ENCODE data around the gene CSTB.
"Not testable (repeated sequence)": the region's sequence is repeated elsewhere in the genome, so short reads cannot be mapped to it uniquely, and the experiment has no call there.

CSTB gene, protein sequence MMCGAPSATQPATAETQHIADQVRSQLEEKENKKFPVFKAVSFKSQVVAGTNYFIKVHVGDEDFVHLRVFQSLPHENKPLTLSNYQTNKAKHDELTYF

DNA sequence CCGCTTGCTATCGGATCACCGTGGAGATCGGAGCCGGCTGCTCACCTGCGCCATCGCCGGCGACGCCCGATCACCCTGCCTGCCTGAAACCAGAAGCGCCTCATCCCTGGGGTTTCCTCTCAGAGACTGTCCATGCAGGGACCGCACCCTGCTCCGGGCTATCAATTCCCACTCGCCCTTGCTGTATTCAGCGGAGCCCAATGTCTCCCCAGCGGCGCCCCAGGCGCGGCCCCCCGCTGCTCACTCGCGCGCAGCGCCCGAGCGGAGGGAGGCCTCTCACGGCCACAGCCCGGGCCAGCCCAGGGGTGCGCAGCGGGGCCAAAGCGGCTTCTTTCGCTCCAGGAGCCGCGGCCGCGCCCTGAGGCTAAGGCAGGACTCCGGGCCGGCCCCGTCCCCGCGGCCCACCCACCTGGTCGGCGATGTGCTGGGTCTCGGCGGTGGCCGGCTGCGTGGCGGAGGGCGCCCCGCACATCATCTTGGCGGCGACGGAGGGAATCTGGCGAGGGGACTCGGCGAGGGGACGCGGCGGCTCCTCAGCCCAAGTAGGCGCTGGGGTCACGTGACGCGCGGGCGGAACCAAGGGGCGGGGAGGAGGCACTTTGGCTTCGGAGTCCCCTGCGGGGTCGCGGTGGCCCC, at the start of gene CSTB:
Gene CSTB, minus strand, starts transcription at position 514 of the 636 bp plus-strand sequence. Its CDS starts 39 bp downstream, at position 475.
- peak in 3 of 4 experiments; percentile 68 to 86 (median 73) for DNase-seq

DNA sequence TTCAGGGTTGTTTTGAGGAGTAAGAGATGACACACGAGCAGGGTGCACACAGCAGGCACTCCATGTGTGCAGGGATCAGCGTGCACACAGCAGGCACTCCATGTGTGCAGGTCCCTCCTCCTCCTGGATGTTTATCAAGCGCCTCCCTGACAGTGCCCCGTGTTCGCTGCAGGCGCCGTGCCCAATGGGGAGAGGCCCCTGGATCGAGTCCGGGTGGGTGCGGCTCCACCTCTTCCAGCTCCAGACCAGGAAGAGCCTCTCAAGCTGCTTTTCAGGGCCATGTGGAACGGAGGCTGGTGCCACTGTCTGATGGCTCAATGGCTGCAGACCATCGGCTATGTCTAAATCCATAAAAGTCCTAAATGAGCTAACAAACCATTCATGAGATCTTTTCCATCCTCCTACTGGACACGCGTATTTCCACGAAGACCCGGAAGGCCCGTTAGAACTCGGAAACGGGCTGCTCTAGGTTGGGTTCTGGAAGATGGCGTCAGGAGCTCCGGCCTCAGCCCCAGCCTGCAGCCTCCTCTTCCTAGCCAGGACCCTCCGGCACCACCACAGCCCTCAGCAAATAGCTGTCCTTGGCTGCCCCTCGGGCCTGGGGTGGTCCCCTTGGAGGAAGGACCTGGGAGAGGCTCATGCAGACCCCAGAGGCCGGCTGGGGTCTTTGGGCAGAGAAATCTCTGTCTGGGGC, 49.3 kb upstream of the CSTB start:
- DNase-seq, result no peak

DNA sequence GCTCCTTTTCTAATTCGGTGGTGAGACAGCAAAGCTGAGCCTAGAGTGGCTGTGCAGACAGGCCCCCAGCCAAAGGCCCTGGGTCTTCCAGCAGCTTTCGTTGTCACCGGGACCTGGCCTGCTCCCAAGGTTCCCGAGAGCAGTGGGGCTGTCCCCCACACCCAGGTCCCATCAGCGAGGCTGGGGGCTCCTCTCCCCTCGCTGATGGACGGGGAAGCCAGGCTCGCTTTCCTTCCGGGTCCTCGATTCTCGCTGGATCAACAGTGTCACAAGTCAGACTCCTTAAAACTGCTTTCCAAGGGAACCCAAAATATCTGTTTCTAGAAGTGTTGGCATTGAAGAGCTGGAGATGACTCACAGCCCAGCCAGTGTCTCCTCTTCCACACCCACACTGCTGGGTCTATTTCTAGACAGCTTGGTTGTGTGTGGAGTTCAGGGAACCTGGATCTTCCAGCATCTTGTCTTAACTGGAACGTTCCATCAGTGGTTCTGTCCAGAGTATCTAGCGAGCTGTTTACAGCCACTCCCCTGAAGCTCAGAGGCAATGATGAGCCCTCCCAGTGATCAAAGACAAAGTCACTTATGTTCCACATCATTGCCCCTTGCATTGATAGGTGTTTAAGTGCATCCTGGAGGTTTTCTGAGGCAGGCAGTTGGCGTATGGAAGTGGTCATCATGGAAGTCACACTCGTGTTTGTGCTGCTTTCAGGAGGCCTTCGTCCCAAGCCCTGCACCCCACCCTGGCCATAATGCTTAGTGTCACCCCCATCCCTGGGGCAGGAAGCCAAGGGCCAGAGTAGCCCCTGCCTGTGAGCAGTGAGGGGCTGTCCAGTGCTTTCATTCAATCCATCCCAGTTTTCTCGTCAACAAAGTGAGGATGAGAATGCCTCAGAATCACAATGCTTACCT, 48.5 kb upstream of the CSTB start:
- DNase-seq, result no peak

DNA sequence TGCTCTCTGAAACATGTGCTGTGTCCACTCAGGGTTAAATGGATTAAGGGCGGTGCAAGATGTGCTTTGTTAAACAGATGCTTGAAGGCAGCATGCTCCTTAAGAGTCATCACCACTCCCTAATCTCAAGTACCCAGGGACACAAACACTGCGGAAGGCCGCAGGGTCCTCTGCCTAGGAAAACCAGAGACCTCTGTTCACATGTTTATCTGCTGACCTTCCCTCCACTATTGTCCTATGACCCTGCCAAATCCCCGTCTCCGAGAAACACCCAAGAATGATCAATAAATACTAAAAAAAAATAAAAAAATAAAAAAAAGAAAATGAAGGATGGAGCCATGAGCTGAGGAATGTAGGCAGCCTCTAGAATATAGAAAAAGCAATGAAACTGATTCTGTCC, 46.6 kb upstream of the CSTB start:
- DNase-seq, result not testable (repeated sequence)

DNA sequence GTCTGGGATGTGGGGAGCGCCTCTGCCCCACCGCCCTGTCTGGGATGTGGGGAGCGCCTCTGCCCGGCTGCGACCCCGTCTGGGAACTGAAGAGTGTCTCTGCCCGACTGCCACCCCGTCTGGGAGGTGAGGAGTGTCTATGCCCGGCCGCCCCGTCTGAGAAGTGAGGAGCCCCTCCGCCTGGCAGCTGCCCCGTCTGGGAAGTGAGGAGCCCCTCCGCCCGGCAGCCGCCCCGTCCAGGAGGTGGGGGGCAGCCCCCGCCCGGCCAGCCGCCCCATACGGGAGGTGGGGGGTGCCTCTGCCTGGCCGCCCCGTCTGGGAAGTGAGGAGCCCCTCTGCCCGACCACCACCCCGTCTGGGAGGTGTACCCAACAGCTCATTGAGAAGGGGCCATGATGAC, 46.1 kb upstream of the CSTB start:
- DNase-seq, result not testable (repeated sequence)

DNA sequence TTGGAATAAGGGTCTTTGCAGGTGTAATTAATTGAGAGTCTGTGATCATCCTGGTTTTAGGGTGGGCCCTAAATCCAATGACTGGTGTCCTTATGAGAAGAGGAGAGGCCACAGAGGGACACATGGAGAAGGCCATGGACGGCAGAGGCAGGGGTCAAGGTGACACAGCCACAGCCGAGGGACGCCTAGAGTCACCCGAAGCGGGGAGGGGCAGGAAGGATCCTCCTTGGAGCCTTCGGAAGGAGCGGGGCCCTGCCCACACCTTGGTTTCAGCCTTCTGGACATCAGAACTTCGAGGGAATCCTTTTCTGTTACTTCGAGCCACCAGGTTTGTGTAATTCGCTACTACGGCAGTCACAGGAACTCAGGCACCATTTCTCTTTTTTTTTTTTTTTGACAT, 44.4 kb upstream of the CSTB start:
- no peak for DNase-seq

DNA sequence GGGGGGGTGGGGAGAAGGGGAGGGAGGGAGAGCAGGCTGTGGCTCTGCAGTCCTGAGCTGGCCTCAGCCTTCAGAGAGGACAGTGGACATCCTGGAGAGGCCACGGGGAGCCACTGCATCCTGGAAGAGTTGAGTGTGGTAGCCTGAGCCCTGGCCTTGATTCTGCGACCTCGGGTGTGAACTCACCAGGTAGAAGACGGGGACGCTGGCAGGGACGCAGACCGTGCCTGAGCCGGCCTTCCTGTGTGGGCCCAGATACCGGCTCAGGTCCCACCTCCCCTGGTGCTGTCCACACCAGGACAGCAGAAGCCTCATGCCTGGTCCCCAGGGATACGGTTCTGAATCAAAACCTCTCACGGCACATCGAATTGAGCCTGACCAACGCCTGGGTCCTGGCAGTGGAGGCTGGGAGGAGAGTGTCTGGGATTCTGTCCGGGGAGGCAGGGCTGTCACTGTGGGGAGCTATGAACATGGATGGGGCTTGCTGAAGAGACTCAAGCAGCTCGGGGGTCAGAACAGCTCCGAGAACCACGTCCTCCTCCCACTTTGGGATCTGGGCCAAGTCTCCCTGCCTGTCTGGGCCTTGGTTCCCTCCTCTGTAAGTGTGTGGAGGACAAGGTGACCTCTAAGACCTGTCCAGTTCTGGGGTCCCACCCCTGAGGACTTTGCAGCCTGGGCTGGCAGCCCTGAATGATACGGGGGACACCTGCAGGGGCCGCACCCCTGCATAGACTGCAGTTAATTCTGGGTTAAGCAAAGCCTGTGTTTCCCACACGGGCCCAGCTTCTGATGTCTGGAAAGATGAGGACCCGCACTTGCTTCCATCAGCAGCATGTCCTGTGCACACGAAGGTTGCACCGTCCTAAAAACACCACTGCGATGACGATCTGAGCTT, 43.6 kb upstream of the CSTB start:
- DNase-seq, result no peak

DNA sequence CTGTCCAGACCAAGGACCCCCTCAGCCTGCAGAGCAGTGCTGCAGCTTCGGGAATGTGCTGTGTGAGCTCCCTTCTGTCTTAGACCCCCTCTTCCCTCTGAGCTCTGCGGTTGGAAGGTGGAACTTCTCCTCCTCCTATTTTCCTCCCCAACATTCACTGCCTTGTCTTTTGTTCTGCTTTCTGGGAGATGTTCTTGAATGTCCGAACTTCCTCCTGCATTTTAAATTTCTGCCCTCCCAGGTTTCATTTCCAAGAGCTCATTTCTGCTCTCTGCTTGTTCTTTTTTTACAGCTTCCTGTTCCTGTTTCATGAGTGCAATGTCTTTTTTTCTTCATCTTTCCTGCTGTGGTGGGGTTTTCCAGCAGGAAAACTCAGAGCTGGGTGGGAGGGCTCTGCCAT, 42.6 kb upstream of the CSTB start:
- DNase-seq, result no peak

DNA sequence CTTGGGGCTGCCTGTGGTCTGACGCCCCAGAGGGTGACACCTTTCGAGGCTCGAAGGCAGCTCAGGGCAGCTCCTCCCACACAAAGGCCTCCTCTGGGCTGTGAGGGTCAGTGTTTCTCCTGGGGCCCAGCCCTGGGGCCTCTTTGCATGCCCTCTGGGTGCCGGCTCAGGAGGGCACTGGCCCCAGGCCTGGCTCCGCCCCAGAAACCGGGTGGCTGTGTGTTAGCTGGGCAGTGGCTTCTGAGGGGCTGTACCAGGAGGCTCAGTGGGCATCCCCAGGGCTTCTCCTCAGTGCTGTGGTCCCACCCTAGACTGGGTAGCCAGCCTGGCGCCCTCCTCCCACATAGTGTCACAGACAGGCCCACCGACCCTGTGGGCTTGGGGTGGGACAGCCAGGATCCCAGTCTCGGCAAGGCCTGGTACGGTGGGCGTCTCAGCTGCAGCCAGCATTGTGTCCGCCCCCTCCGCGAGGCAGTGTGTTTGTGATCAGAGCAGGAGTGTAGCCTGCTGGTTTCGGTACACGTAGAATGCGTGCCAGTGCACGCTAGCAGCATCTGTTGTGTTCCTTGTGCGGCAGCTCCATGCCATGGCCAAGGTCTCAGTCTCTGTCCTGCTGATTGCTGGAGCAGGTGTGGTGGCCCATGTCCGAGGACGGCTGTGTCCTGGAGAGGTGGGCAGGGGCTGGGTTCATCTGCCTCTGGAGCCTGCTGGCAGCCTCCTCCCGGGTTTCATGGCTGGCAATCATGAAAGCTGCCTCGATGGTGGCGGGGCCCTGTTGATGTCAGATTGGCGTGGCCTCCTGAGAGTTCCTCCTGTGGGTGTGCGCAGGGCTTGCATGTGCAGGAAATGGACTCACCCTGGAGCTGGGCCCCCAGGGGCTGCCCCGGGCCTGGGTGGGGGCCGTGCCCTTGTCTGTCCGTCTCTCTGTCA, 41.3 kb upstream of the CSTB start:
- DNase-seq, result no peak

DNA sequence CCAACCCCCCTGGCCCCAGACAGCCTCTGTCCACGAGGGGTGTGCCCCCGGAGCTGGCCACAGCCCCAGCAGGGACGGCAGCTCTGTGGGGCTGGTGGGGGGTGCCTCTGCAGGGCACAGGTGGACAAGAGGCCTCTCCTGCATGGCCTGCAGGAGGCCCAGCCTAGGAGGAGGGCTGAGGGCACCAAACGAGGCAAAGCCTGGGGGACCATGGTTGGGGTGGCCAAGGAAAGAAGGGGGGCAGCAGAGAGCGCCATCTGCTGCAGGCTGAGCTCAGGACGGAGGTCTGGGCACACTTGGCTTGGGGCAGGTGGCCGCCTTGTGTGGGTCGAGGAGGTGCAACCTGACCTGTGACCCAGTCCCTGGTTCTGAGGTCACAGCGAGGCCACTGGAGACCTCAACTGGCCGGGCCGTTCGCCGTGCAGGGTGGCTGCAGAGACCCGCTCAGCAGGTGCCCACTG, 40.5 kb upstream of the CSTB start:
- DNase-seq, result no peak

DNA sequence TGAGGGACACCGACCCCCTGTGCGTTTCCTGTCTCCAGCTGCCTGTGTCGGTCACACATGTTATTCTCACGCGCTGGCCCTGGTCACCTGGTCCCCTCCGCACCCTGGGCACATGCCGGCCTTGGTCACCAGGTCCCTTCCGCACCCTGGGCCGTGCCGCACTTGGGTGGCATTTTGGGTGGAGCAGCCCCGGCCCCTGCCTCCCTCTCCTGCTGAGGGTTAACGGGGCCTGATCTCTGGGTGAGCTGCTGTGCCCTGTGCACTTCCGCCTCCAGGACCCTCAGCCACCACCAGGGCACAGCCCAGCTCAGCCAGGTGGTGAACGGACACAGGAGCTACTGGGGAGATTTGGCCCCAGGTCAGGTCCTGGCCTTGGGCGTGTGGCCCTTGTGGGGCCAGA, 39.9 kb upstream of the CSTB start:
- DNase-seq, result no peak

DNA sequence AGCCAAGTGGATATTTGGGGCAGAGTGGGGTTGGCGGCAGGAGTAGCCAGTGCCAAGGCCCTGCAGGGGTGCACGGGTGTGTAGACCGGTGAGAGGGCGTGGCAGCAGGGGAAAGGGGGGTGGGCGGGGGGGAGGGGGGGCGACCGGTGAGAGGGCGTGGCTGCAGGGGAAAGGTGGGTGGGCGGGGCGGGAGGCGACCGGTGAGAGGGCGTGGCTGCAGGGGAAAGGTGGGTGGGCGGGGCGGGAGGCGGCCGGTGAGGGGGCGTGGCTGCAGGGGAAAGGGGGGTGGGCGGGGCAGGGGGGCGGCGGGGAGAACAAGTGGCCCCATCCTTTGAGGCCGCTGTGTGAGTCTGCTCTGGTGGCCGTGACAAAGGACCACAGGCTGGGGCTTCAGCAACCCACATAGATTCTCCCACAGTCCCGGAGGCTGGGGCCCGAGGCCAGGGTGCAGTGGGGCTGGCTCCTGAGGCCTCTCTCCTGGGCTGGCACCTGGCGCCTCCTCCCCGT, 39.1 kb upstream of the CSTB start:
- no peak for DNase-seq

DNA sequence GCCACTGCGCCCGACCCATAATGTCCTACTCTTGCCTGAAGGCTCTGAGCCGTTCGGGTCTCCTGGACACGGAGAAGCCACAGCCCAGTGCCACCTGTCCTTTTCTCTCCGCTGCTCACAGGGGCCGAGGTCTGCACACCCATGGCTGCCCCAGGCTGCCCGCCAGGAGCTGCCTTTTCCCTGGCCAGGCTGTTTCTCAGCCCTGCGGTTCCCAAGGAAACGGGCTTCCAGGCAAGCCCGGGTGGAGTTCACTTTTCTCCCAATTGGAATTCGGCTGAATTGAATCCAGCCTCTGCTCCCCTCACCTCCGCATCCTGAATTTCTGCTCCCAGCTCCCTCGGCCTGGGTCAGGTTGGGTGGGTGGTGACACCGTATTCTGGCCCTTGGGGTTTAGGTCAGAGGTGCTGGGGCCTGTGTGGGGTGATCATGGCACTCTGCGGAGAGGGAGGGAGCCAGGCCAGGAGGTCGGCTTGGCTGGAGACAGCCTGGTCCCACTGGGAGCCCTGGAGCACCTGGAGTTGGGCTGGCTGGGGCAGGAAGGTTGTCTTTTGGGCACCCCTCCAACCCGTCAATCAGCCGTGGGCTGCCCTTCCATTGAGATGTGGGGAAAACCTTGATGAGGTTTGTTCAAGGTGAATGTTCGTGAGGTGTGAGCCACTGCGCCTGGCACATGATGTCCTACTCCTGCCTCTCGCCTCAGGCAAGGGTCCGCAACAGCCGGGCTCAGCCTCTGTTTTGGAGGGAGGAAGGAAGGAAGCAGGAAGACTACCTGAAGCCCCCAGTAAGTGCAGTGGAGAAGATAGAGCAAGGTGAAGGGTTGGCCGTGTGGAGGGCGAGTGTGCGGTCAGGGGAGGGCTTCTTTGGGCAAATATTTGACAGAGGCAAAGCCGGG, 38.4 kb upstream of the CSTB start:
- no peak for DNase-seq

DNA sequence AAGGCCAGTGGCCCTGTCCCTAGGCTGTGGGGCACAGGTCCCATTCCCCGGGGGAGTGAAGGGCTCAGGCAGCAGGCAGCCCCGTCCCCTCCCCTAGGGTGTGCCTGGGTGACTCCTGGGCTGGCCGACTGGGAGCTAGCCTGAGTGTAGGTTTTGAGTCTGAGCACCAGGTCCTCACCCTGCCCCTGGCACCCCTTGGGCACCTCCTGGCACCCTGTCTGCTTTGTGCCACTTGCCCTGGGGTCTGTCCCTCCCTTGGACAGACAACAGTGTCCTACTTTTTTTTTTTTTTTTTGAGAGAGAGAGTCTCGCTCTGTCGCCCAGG, 37.5 kb upstream of the CSTB start:
- no peak for DNase-seq

DNA sequence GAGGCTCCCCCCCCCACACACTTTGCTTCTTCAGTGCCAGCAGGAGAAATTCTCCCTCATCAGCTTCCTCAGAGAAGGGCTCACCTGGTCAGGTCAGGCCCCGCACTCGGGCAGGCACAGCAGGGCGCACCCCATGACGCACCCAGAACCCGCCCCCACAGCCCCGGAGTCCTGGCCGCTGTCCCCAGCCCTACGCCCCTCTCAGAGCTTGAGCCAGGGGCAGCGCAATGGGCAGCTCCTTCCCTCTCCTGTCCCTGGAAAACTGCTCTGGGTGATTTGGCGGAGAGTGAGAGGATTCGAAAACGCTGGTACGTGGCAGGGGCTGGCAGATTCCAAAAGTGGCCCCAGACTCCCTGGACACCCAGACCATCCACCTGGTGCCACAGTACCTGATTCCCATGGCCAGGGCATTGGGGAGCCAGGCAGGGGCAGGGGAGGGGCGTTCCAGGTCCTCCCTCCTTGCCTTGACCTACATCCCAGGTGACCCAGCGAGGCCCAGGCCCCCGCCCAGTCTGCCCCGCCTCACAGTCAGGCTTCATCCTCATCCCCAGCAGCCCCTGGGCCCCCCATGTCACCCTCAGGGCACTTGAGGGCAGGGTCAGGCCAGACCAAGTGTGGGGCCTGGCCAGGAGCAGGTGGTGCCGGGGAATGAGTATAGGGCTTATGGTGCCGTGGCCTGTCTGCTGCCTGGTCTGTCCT, 37.0 kb upstream of the CSTB start:
- DNase-seq, result no peak

DNA sequence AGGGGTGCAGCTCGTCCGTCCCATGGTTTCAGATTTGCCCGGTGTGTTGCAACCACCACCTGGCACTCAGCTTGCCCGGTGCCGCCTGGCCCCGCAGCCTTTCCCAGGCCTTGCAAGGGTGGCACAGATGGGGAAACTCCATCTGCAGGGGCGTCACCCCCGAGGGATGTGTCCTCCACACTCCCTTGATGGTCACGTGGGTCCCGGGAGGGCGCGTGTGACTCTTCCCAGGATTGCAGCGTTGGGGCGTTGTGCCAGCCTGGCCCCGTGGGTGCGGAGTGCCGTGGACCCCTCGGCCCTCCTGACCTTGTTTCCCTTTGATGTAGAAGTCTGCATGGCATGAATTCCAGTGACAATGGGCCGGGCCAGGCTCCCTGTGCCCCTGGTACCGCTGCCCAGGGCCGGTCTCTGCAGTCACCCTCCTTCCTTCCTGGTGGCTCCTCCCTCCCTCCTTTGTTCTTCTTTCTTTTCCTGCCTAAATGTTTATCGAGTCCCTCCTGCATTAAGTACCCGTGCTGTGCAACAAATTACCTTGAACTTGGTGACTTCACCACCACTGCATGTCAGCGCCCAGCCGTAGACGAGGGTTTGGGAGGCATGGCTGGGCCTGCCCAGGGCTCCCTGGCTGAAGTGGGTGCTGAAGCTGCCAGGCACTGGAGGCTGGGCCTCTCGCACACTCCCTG, 36.2 kb upstream of the CSTB start:
- no peak for DNase-seq

DNA sequence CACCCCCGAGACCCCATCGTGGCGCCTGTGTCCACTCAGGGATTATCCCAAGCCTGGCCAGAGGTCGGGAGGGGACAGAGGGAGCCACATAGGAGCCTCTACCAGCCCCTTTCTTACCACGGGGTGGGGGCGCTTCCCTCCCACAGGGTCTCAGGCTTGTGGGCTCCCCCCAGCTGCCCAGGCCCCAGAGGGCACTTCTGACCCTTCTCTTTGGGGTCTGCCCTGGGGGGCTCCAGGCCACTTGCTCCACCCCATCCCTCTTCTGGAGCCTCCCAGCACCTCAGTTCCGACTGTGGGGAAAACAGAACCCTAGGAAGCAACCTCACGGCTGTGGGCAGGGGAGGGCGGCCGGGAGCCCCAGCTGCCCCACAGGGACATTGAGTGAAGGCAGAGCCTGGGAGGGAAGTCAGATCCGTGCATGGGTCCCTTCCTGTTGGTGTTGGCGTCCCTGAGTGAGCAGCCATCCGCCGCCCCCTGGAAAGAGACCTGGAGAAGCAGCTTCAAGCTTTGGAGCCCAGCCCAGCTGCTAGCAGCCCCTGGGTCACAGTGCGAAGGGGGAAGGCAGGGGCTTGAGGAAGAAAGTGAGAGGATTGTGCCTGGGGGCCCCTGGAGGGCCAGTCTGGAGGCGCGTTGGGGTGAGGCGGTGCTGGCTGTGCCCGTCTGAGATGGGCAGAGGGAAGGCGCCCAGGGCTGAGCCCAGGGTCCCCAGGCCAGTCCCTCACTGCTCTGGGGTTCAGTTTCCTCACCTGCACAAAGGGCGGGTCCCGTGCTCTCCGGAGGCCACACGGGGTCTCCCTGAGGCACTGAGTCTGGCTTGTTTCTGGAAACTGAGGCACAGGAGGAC, 35.4 kb upstream of the CSTB start:
- DNase-seq, result no peak

Measured in activated naive CD4-positive, alpha-beta T cell (primary cell).